GM21515 (cell line): ENCODE data around the gene MYH11.
"Not testable (repeated sequence)": the region's sequence is repeated elsewhere in the genome, so short reads cannot be mapped to it uniquely, and the experiment has no call there.

Experiments used
- ATAC-seq: cut with Tn5 transposase; IDR thresholded peaks from one replicate; pipeline ENCODE4 v1.9.1; 2021; ENCODE audit not compliant: unreplicated experiment

The MYH11 gene

DNA sequence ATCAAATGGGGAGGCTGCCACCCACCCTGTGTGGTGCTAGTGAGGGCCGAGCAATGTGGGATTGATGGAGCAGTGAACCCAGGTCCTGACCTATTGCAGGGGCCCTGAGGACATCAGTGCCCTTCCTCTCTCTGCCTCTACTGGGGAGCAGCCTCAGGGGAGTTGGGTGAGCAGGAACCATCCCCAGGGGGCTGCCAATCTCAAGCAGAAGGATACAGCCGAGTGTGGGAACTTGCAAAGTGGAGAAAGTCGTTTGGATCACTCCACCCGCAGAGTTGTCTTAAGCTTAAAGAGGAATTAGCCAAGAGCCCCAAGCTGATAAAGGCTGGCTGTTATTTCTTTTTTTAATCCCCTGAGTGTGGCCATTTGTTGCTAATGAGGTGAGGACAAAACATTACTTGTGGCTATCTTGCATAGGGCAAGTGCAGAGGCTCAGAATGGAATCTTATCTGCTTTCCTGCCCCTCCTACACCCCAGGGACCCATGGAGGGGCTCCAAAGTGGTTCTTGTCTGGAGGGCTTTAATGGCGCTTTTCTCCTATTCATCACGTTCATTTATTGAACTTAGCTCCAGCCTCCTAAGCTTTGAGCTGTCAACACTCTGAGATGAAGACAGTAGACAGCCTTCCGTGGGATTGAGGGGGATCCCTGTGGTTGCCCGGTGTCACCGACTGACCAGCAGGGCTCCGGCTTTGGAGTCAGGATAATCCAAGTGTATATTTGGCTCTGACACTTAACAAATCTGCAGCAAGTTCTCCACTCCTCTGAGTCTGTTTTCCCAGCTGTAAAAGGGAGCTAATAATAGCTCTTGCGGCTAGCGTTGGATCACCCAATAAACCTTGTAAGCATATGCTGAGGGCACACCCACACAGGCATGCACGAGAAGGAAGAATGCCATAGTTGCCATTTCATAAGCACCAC is 45.1 kb downstream of the MYH11 start:
- no peak for ATAC-seq

DNA sequence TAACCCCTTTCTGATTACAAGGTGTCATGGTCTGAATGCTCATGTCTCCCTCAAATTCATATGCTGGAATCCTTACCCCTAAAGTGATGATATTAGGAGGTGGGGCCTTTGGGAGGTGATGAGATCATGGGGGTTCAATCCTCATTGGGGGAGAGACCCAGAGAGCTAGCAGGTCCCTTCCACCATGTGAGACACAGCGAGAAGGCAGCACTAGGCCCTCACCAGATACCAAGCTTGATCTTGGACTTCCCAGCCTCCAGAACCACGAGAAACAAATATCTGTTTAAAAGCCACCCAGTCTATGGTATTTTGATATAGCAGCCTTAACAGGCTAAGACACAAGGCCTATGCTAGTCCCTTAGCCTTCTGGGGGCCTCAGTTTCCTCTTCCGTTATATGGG is 45.9 kb downstream of the MYH11 start:
- no peak for ATAC-seq

DNA sequence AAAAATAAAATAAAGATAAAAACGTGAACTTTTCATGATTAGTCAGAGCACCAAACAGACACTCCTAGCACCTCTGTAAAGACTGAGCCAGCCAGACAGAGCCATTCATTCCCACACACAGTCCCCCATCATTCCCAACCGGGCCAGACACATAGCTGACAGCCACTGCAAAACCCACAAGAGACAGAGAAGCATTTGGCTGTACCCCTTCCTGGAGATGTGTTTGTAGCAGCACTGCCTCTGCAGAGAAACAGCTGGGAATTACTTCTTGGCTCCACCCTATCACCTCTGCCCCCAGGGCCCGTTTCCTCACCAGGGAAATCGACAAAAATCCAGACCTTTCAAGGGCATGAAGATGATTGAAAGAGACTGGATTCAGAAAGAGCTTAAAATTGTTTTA is 46.4 kb downstream of the MYH11 start:
- ATAC-seq: no peak

DNA sequence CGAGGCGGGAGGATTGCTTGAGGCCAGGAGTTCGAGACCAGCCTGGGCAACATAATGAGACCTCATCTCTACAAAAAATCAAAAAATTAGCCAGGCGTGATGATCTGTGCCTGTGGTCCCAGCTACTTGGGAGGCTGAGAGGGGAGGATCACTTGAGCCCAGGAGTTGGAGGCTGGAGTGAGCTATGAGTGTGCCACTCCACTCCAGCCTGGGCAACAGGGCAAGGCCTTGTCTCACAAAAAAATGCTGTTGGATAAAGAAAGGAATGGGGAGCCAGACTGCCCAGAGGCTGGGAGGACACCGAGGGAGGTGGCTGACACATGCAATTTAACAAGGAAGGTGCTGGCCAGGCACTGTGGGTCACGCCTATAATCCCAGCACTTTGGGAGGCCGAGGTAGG is 47.5 kb downstream of the MYH11 start:
- ATAC-seq: not testable (repeated sequence)

DNA sequence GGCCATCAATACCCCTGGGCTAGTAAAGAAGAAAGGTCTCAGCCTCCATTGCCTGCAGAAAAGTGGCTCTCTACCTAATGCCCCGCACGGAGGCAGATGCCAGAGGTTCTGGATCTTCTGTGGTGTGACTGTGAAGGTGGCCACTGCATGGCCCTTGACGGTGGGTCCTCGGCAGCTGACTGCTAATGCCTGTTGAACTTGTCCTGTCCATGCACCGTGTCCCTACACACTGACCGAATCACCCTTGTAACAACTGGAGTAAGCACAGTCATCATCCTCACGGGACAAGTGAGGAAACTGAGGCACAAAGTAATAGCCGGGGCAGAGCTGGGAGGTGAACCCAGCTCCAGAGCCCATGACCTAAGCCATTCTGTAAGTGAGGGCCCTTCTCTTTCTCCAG is 48.8 kb downstream of the MYH11 start:
- ATAC-seq: no peak

DNA sequence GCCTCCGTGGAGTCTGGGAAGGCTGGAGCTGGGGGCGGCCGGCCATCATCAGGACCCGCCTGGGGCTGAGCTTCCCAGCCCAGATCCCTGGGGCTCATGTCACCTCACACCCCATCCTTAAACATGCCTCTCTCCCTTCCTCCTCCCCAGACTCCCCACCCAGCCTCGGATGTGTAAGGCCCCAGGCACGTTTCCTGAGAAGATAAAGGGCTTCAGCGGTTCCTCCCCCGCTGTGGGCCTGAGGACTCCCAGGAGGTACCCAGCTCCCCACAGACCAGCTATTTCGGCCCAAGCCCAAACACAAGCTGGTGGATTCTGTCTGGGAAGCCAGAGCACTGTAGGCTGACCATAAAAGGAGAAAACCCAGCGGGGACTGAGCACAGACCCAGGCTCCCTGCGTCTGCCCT is 49.2 kb downstream of the MYH11 start:
- no peak for ATAC-seq

DNA sequence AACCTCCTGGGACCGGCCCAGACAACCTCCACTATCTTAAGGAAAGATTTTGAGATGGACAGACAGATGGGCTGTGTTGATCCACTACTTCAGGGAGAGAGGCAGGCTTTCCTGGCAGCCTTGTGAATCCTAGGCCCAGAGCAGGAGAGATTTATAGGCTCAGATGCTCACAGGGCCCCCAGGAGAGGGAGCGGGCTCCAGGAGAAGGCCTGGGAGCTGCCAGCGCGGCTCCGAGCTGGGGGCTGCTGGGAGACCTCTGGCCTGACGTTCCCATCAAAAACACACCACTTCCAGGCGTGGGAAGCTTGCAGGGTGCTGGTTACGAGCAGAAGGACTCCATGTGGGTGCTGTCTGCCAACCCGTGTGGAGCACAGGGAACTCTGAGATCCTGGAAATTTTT is 53.2 kb downstream of the MYH11 start:
- ATAC-seq: no peak

DNA sequence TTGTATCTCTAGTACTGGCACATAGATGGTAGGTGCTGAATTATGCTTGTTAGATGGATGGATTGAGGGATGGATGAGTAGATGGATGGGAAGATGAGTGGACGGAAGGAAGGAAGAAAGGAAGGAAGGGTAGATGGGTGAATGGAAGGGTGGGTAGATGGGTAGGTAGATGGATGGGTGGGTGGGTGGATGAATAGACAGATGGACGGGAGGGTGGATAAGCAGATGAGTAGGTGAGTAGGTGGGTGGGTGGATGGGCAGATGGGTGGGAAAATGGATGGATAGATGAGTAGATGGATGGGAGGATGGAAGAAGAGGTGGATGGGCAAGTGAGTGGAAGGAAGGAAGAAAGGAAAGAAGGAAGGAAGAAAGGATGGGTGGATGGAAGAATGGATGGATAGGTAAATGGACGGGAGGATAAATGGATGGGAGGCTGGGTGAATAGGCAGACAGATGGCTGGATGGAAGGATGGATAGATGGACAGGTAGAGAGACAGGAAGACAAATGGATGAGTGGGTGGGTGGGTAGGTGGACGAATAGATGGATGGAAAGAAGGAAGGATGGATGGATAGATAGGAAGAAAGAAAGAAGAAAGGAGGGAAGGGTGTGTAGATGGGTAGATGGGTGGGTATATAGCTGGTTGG is 56.9 kb downstream of the MYH11 start:
- no peak for ATAC-seq

DNA sequence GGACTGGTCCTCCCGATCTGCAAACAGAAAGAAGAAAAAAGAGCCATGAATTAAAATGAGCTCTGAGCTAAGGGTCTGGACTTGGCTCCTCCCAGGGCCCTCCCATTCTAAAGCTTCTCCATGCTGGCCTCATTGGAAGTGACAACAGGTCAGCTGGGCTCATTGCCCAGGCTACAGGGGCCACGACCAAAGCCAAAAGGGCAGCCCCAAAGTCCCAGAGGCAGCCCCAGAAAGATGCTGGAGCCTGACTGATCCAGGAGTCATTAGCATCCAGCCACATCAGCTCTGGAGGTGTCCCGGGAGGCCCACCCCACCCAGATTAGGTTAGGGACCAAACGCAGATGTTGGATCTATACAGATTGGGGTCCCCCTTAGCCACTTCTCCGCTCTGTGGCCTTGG is 58.2 kb downstream of the MYH11 start:
- ATAC-seq: no peak

DNA sequence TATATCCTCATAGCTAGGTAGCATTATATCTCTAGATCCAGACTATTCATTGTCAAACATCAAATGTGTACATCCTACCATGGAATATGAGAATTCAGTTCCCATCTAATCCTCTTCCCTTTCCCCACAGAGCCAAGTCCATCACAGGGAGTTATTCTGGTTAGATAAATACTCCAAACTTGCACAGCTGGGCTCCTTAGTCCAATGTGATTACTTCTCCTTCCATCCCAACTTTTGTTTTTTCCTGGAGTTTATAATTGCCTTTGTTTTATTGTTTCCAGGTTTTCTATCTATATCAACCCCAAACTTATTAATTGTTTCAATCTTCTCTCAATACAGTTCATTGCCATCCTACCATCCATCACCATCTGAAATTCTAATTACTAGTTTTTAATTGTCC is 59.9 kb downstream of the MYH11 start:
- ATAC-seq: no peak

DNA sequence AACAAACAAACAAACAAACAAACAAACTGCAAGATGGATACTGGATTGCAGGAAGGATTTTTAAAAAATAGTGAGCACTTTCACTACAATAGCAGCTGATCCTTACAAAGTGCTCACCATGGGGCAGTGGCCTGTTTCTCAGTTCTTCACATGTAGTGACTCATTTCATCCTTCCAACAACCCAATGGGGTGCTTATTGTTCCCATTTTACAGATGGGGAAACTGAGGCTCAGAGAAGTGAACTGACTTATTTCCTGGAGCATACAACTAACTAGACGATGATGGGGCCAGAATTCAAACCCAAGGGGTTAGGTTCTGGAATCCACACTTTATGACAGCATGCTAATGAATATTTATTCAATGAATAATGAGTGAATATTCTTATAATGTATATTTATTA is 61.2 kb downstream of the MYH11 start:
- no peak for ATAC-seq

DNA sequence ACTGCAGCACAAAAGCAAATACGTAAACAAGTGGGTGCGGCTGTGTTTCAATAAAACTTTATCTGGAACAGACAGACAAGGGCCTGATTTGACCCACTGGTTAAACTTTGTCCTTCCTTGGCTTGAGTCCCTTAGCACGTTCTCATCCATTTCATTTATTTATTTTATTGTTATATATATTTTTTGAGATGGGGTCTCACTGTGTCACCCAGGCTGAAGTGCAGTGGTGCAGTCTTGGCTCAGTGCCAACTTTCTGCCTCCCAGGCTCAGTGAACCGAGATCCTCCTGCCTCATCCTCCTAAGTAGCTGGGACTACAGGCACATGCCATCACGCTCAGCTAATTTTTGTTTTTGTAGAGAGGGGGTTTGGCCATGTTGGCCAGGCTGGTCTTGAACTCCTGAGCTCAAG is 64.3 kb downstream of the MYH11 start:
- no peak for ATAC-seq

DNA sequence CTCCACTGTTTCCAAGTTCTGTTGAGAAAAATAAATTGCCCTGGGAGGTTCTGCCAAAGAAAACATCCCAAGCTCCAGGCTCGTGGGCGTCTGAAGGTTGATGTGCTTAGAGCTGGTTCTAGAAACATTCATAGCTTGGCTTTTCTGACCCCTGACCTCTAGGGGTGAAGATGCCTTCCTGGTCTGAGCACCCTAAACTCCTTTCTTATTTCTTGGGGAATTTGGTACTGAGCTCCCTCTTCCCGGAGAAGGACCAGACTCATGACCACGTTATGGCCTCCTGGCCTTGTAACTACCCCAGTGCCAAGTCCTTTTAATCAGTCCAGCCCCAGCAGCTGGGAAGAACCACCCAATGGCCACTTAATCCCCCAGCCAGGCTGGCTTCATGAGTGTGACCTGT is 66.4 kb downstream of the MYH11 start:
- ATAC-seq: no peak

DNA sequence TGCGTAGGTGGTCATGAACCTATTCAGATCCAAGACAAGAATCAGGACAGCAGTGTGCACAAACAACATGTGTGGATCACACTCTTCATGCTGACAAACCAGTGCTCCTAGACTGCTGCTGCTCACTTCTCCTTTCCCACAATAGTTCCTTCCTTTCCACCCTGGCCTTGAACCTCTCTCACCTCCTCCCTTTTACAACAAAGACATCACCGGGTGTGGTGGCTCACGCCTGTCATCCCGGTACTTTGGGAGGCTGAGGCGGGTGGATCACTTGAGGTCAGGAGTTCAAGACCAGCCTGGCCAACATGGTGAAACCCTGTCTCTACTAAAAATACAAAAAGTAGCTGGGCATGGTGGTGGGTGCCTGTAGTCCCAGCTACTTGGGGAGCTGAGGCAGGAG is 67.0 kb downstream of the MYH11 start:
- not testable (repeated sequence) for ATAC-seq

DNA sequence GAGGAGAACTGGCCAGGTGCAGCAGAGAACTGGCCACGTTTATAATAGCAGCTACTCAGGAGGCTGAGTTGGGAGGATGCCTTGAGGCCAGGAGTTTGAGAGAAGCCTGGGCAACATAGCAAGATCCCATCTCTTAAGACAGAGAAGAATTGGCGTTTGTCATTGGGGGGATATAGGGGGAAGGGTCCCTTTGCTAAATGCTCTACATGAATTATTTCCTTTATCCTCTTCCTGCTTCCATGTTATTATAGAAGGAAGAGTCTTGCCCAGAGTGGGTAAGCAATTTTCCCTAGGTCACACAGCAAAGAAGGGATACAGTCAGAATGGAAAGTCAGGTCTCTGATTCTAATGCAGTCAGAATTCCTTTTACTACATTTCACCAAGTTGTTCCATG is 68.0 kb downstream of the MYH11 start:
- no peak for ATAC-seq

DNA sequence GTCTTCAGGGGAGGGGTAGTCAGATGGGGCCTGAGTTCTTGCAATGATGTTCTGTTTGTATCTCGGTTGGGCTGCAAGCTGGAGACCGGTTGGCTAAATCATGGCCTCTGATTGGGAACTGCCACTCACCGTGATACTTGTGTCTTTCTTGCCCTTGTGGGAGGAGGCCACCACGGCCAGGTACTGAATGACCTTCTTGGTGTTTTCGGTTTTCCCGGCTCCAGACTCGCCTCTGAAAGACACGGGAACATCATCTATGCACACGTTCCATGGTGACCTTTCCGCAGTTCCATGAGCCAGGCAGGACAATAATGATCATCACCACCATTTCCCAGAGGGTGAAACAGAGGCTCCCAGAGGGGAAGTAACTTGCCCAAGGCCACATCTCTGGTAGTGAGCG is 70.3 kb downstream of the MYH11 start:
- ATAC-seq: no peak

DNA sequence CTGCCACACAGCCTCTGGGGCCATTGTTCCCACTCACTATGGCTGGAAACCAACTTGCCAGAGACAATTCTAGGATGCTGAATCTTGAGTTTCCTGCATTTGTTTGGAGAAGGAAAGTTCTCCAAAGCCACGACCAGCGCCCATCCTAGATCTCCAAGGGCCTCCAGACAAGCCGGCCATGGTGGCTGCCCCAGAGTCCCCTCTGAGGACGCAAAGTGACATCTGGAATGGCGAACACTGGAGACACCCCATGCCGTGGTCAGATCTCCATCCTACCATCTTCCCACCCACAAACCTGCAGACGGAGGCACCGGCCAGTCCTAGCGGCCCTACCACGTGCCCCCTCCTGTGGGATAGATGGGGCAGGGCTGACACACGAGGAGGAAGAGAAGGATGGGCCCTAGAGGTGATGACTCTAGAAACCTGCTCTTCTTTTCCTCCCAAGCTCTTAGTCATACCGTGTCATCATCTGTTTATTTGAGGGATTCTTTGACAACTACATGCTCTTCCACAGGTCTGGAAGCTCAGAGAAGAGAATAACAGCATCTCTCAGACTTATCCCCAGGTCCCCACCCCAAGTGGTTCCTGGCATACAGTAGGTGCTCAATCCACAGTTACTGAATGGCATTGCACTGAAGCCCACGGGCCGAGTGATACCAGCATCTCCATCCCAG is 71.3 kb downstream of the MYH11 start:
- no peak for ATAC-seq

DNA sequence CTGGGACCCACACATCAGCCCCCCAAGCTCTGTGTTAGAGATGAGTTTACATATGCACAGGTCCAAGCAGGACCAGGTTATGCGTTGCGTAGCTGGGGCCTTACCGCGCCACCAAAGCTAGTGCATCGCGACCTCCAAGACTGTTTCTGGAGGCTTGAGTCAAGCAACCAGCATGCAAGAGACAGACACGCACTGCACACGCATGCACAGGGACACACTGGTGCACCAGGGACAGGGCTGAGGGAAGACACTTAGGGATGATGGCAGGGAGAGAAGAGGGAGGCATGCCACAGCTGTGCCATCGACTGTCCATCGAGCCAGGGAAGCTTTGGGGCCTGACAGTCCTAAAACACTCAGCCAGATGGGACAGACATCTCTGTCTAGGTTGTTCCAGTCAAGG is 72.8 kb downstream of the MYH11 start:
- ATAC-seq: no peak

DNA sequence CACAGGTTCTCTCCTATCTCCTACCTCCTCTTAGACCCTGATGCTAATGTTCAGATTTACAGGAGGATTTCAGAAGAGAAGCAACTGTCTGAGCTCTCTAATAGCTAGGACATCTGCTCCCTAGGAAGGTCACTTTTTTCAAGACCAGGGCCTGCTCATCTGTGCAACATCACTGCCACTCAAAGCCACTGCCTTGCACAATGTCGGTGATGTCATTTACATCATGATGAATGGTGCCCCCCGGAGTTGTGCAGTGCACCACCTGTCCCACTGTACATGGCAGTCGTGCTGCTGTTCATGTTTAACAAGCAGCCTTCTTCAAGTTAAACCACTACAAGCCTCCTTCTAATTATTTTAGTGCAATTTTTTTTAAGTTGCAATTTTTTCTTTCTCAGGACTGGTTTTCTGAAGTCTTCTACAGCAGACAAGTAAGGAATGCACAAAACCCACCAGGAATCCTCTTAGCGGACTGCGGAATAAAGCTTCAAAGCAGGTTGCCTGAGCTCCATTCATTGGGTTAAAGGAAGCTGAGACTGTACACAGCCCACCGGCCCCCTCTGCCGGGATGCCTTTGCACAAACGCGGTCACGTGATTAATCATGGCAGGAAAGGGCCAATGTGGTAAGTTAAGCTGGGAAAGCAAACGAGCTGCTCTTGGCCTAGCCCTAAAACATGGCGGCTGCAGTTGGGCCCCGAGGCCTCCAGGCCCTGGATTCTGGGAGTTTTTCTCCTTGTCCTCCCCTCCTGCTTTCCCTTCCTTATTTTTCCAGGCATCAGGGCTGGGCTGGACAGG is 74.1 kb downstream of the MYH11 start:
- no peak for ATAC-seq

DNA sequence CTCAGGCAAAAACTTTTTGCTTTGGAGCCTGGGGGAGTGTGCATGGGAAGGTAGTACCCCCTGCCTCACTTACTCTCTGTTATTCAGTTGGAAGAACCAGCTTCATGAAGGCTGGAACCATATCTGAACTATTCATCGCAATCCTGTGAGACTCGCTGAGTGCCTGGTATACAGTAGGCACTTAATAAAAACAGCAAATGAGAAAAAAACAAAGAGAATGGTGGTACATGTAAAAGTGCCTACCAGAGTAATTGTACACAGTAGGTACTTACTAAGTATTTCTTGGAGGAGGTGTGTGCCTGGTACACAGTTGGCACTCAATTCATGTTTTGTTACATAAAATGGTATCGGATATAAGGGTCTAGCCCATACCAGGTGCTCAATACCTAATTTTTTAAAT is 75.2 kb downstream of the MYH11 start:
- ATAC-seq: no peak

DNA sequence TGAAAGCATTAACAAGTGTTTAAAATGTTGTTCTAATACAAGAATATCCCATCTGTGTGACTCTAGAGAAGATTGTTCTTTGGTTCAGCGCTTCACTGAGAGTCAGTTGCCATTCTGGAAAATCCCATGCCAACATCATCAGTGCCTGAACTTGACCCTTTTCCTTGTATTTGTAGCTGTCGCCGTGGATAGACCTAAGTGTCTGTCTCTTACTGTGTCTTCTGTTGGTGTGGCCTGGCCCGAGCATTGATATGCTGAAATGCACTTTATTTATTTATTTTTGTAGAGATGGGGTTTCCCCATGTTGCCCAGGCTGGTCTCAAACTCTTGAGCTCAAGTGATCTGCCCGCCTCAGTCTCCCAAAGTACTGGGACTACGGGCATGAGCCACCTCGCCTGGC is 76.0 kb downstream of the MYH11 start:
- no peak for ATAC-seq
